HAP-1 (cell line): ENCODE results near the gene GSC2.

Experiments used
- DNase-seq, 2 experiments: peaks; one replicate each; pipeline ENCODE4 v3.0.0-alpha.2; 2016 to 2020; ENCODE audit warnings: low spot score in 2 of 2
- H3K27me3 ChIP-seq: fragments of 250-450 bp; sonication (Bioruptor Pico); 2 replicates; pipeline ENCODE4 v1.5.1; 2020; ENCODE audit warnings: low read depth, mild to moderate bottlenecking, moderate library complexity
- H3K36me3 ChIP-seq: fragments of 250-450 bp; sonication (Bioruptor Pico); replicated peaks from 2 replicates; pipeline ENCODE4 v1.5.1; 2020; ENCODE audit warnings: mild to moderate bottlenecking
- H3K4me1 ChIP-seq: fragments of 250-450 bp; sonication (Bioruptor Pico); 2 replicates; pipeline ENCODE4 v1.5.1; 2020; ENCODE audit warnings: mild to moderate bottlenecking
- H3K4me3 ChIP-seq: fragments of 250-450 bp; sonication (Bioruptor Pico); 2 replicates; pipeline ENCODE4 v1.5.1; 2020; ENCODE audit warnings: mild to moderate bottlenecking, moderate library complexity
- H3K9me3 ChIP-seq: fragments of 250-450 bp; sonication (Bioruptor Pico); 2 replicates; pipeline ENCODE4 v1.5.1; 2020; ENCODE audit warnings: mild to moderate bottlenecking, moderate library complexity
- in situ Hi-C: fragments of 300-500 bp; cut with MboI; formaldehyde crosslinking; loops from 3 replicates; pipeline ENCODE4 v1.14.3; 2020; ENCODE audit warnings: low sequenced_read_pairs, inconsistent platforms, mixed read lengths

GSC2 gene

DNA sequence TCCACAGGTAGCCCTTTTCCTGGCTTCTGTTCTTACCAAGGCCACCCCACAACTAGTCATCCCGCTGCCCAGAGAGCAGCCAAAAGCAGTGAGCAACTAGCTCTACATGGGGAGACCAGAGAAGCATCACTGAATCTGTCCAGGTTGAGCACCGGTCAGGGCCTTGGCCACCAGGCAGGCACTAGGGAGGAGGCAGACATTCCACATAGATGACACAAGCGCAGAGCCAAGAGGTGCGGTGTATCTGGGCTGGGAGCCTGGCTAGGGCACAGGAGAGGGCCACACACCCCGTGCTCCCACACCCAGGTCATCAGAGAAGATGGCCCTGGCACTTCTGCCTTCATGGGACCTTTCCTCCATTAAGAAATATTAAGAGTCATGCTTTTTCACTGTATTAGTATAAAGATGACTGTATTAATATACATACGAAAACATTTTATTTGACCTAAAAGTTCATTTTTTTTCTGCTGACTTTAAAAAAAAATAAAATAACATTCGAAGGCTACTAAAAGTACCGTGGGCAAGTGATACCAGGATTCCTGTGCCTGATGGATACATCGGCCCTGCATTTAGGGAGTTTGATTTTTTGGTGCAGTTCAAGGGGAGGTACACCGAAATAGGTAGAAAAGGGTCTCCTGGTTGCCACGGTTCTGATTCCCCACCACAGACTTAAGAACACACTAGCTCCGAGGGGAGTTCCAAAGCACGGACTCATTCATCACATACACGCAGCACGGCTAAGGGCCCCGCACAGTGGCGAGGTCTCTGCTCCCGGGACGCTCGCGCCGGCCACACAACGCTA, 29.1 kb downstream of the GSC2 start:
- in situ Hi-C loops, result no loop called here
- Histone ChIP-seq H3K36me3 (peaks cover 8% of the 10 kb centered on the region; the same call in 1 of the 2 replicates), H3K4me1 (peaks cover 15% of the 10 kb centered on the region), H3K27me3 (no peaks in the 10 kb centered on the region), H3K9me3 (no peaks in the 10 kb centered on the region), H3K4me3 (peak overlapping the region; percentile 95)
- DNase-seq, result peak in 1 of 2 experiments; percentile 46

- H3K27me3 ChIP-seq, result no peaks in the 10 kb centered on the region
- peak overlapping the region; percentile 95 for H3K4me3 ChIP-seq
- peaks cover 15% of the 10 kb centered on the region for H3K4me1 ChIP-seq
- peaks cover 8% of the 10 kb centered on the region; the same call in 1 of the 2 replicates for H3K36me3 ChIP-seq
- DNase-seq, result no peak
- in situ Hi-C loops, result no loop called here
- H3K9me3 ChIP-seq, result no peaks in the 10 kb centered on the region
These were observed 30.1 kb downstream of the GSC2 start for GRCh38 chr22:19119949-19120348.

DNA sequence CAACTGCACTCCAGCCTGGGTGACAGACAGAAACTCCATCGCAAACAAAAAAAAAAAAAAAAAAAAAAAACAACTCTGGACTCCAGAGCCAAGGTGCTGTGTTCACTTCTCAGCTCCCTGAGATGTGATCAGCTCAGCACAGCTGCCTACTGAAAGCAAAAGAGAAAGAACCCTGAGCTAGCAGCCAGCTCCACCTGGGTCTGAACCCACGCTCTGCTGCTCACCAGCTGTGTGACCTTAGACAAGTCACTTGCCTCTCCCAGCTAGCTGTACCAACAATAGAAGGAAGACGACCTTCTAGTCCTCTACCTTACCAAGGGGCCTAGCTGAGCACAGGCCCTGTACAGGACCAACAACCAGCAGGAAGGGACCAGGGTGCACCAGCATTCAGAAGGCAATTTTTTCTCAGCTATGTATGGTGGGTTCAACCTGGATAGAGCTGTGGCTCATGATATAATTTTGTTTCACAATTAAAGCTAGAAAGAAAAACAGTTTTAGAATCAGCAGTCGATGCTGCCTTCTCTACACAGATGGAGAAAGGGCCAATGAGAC, 31.7 kb downstream of the GSC2 start:
- in situ Hi-C loops, result no loop called here
- no peak for DNase-seq
- H3K4me1 ChIP-seq, result peaks cover 15% of the 10 kb centered on the region
- no peak overlapping the region for H3K4me3 ChIP-seq
- H3K9me3 ChIP-seq, result no peaks in the 10 kb centered on the region
- no peaks in the 10 kb centered on the region for H3K27me3 ChIP-seq
- peaks cover 8% of the 10 kb centered on the region; the same call in 1 of the 2 replicates for H3K36me3 ChIP-seq

GRCh38 chr22:19117111-19117512, 33.0 kb downstream of the GSC2 start:
- in situ Hi-C loops, result no loop called here
- no peak for DNase-seq
- Histone ChIP-seq H3K36me3 (peaks cover 8% of the 10 kb centered on the region; the same call in 1 of the 2 replicates), H3K9me3 (no peaks in the 10 kb centered on the region), H3K4me1 (peaks cover 11% of the 10 kb centered on the region), H3K4me3 (no peak overlapping the region), H3K27me3 (no peaks in the 10 kb centered on the region)

DNA sequence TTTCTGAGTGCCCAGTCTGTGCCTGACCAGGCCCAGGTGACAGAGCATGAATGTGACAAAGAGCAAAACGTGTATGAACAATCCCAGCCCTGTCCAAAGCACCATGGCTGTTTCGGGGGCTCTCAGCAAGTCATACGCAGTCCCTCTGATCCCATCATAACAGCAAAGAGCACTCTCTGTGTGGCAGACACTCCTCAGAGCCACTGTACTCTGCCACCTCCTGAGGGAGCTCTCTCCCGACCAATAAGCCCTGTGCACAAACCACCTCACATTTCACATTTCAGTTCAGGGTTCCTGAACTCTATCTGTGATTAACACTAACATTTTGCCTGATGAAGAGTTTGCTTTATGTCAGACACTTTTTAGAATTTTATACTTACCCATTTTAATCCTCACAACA, 34.5 kb downstream of the GSC2 start:
- Histone ChIP-seq H3K36me3 (peaks cover 8% of the 10 kb centered on the region; the same call in 1 of the 2 replicates), H3K27me3 (no peaks in the 10 kb centered on the region), H3K9me3 (no peaks in the 10 kb centered on the region), H3K4me3 (no peak overlapping the region), H3K4me1 (peaks cover 7% of the 10 kb centered on the region)
- in situ Hi-C loops, result no loop called here
- no peak for DNase-seq

DNA sequence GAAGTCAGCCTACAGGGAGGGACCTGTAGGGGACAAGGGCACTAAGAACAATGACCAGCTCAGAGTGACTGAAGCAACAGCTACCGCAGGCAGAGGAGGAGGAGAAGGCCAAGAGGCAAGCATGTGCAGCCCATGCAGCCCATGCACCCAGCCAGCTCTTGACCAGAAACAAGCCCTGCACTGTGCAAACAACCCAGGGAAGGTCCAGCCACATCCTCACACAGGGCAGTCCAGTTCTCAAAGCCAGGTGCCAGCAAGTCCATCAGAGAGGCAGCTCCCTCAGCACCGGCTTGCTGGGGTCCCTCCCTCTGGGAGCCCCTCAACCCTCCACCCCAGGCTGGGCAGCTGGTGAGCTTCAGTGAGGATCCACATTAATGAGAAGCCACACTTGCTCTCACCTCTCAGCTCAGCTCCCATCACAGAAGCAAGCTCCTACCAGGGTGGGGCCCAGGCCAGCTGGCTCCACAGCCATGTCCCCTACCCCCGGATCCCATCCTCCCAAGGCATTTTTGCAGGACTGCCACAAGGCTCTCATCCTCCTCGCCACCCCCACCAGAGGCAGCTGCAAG, 35.0 kb downstream of the GSC2 start:
- in situ Hi-C loops, result no loop called here
- DNase-seq, result no peak
- Histone ChIP-seq H3K4me3 (no peak overlapping the region), H3K4me1 (peaks cover 2% of the 10 kb centered on the region; the same call in 1 of the 2 replicates), H3K27me3 (no peaks in the 10 kb centered on the region), H3K36me3 (peaks cover 8% of the 10 kb centered on the region; the same call in 1 of the 2 replicates), H3K9me3 (no peaks in the 10 kb centered on the region)

DNA sequence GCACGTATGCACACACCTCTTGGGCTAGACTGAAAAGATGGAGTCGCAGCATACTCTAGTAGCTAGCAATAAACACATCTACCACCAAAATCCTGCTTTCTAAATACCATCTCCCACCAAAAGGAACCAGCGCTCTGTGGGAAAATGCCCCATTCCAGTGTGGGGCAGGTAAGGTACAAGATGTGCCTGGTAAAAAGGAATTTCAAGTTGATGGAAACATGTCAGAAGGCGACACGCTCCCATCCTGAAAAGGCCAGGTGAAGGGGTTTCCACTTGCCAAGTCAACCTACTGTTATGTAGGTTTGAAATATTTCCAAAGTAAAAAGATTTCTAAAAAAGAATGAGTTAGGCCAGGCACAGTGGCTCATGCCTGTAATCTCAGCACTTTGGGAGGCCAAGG, 36.7 kb downstream of the GSC2 start:
- Histone ChIP-seq H3K36me3 (peaks cover 3% of the 10 kb centered on the region; the same call in 1 of the 2 replicates), H3K27me3 (no peaks in the 10 kb centered on the region), H3K4me3 (no peak overlapping the region), H3K4me1 (0 out of 2 replicates have a peak, but pooled peaks cover 2% of the 10 kb centered on the region), H3K9me3 (no peaks in the 10 kb centered on the region)
- in situ Hi-C loops, result no loop called here
- no peak for DNase-seq

- no peaks in the 10 kb centered on the region for H3K27me3 ChIP-seq
- H3K4me1 ChIP-seq, result 0 out of 2 replicates have a peak, but pooled peaks cover 2% of the 10 kb centered on the region
- no peak overlapping the region for H3K4me3 ChIP-seq
- no peaks in the 10 kb centered on the region for H3K9me3 ChIP-seq
- in situ Hi-C loops, result no loop called here
- no peaks in the 10 kb centered on the region for H3K36me3 ChIP-seq
- DNase-seq, result no peak
These were observed 38.5 kb downstream of the GSC2 start for GRCh38 chr22:19111584-19111983.

GRCh38 chr22:19111140-19111539, 39.0 kb downstream of the GSC2 start:
- H3K4me1 ChIP-seq, result 0 out of 2 replicates have a peak, but pooled peaks cover 2% of the 10 kb centered on the region
- in situ Hi-C loops, result no loop called here

GRCh38 chr22:19110646-19111045, 39.4 kb downstream of the GSC2 start:
- H3K27me3 ChIP-seq, result no peaks in the 10 kb centered on the region
- in situ Hi-C loops, result no loop called here
- no peak for DNase-seq
- no peak overlapping the region for H3K4me3 ChIP-seq
- H3K36me3 ChIP-seq, result no peaks in the 10 kb centered on the region
- H3K4me1 ChIP-seq, result 0 out of 2 replicates have a peak, but pooled peaks cover 2% of the 10 kb centered on the region
- no peaks in the 10 kb centered on the region for H3K9me3 ChIP-seq

More at GRCh38 chr22:19111140-19111539, 39.0 kb downstream of the GSC2 start:
- Histone ChIP-seq H3K4me3 (no peak overlapping the region), H3K9me3 (no peaks in the 10 kb centered on the region), H3K27me3 (no peaks in the 10 kb centered on the region), H3K36me3 (no peaks in the 10 kb centered on the region)
- DNase-seq, result no peak

DNA sequence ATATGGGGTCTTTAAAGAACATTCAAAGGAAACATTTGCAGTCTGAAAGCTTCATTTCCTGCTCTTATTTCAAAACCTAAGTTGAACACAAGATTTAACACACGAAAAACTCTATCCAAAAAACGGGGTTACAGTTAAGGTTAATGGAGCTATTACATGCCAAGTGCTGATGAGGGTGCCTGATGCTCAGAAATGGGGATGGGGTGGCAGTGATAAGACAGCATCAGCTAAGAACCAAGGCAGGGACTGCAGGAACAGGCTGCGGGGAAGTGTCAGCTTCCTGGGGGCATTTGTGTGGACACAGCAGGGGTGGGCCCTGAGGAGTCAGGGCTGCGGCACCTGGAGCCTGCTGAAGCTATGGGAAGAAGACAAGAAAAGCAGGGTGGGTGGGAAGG, 40.0 kb downstream of the GSC2 start:
- H3K4me1 ChIP-seq, result 0 out of 2 replicates have a peak, but pooled peaks cover 2% of the 10 kb centered on the region
- no peaks in the 10 kb centered on the region for H3K9me3 ChIP-seq
- in situ Hi-C loops, result no loop called here
- no peak for DNase-seq
- no peak overlapping the region for H3K4me3 ChIP-seq
- no peaks in the 10 kb centered on the region for H3K27me3 ChIP-seq
- no peaks in the 10 kb centered on the region for H3K36me3 ChIP-seq

GRCh38 chr22:19109198-19110063, 40.7 kb downstream of the GSC2 start:
- in situ Hi-C loops, result no loop called here
- DNase-seq, result no peak
- H3K36me3 ChIP-seq, result no peaks in the 10 kb centered on the region
- no peaks in the 10 kb centered on the region for H3K27me3 ChIP-seq
- 0 out of 2 replicates have a peak, but pooled peaks cover 2% of the 10 kb centered on the region for H3K4me1 ChIP-seq
- H3K4me3 ChIP-seq, result no peak overlapping the region
- no peaks in the 10 kb centered on the region for H3K9me3 ChIP-seq

DNA sequence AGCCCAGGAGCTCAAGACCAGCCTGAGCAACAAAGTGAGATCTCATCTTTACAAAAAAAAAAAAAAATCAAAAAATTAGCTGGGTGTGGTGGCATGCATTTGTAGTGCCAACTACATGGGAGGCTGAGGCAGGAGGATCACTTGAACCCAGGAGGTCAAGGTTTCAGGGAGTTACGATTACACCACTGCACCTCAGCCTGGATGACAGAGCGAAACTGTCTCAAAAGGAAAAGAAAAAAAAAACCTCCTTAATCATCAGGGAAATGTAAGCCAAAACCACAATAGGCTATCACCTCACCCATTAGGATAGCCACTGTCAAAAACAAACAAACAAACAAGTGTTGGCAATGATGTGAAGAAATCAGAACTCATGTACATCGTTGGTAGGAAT, 41.3 kb downstream of the GSC2 start:
- DNase-seq, result no peak
- Histone ChIP-seq H3K4me3 (no peak overlapping the region), H3K4me1 (0 out of 2 replicates have a peak, but pooled peaks cover 2% of the 10 kb centered on the region), H3K27me3 (no peaks in the 10 kb centered on the region), H3K36me3 (no peaks in the 10 kb centered on the region), H3K9me3 (no peaks in the 10 kb centered on the region)
- in situ Hi-C loops, result no loop called here
